ENCODE results near the gene AIF1.

The AIF1 gene

DNA sequence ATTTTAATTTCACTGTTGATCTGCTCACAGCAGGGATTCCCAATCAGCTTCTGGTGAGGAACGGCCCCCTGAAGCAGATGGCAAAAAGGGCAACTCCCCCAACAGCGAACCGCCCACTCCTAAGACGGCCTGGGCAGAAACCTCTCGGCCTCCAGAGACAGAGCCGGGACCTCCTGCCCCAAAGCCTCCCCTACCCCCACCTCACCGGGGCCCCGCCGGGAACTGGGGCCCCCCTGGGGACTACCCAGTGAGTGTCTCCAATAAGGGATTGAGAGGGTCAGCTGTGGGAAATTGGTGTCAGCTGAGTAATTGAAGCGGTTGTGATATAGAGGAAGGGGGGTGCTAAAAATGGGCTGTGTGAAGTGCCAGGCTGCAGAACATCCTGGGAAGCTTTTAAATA is 11.9 kb downstream of the AIF1 start:
- WGBS, 2 donors (ENCODE audit: extremely low coverage in 2 of 2, insufficient read length in 2 of 2, insufficient replicate concordance in 1 of 2): no CpG with 5 or more reads among the region's 10 CpGs
- H3K9ac ChIP-seq (ENCODE audit: low read depth, low read length, poor library complexity): no peak overlapping the region

DNA sequence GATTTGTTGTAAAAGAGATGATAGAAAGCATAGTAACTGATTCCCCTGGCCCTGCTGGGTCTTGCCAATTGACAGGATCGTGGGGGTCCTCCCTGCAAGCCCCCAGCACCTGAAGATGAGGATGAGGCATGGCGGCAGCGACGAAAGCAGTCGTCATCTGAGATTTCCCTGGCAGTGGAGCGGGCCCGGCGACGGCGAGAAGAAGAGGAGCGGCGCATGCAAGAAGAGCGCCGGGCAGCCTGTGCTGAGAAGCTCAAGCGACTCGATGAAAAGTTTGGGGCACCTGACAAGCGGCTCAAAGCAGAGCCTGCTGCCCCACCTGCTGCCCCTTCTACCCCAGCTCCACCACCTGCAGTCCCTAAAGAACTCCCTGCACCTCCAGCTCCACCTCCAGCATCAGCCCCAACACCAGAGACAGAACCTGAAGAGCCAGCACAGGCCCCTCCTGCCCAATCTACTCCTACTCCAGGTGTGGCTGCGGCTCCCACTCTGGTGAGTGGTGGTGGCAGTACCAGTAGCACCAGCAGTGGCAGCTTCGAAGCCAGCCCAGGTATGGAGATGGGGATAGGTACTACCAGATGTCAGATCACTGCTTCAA is 12.8 kb downstream of the AIF1 start:
- H3K4me2 ChIP-seq (ENCODE audit: insufficient read depth, low read length, poor library complexity, severe bottlenecking): no peak overlapping the region
- no peak overlapping the region for H3K27ac ChIP-seq (replicated peaks; ENCODE audit: low read length)
- H3K18ac ChIP-seq (ENCODE audit: low read length): no peak overlapping the region
- H3K9ac ChIP-seq (ENCODE audit: low read depth, low read length, poor library complexity): peak overlapping the region; percentile 45
- no peak overlapping the region for H2BK5ac ChIP-seq (ENCODE audit: low read length)
- H3K14ac ChIP-seq (ENCODE audit: low read length): no peak overlapping the region
- H4K8ac ChIP-seq (ENCODE audit: low read depth, low read length): no peak overlapping the region
- DNase-seq (ENCODE audit: low spot score): no peak
- H3K27me3 ChIP-seq (ENCODE audit: control insufficient read depth in 3 of 3, insufficient read depth in 3 of 3, low read depth in 1 of 3, low read length in 3 of 3): no peaks in the 10 kb centered on the region
- WGBS, 2 donors (ENCODE audit: extremely low coverage in 2 of 2, insufficient read length in 2 of 2, insufficient replicate concordance in 1 of 2): no CpG with 5 or more reads among the region's 19 CpGs
- H4K91ac ChIP-seq (ENCODE audit: low read depth, low read length, poor library complexity): peak overlapping the region; percentile 60
- H2AFZ ChIP-seq (ENCODE audit: low read length): no peak overlapping the region
- H3K36me3 ChIP-seq (replicated peaks in 1 of 2; ENCODE audit: control insufficient read depth in 2 of 2, insufficient read depth in 2 of 2, low read length in 2 of 2): peaks cover 75 to 100% of the 10 kb centered on the region in 2 donors
- no peaks in the 10 kb centered on the region for H3K9me3 ChIP-seq (replicated peaks in 1 of 2; ENCODE audit: control insufficient read depth in 2 of 2, insufficient read depth in 1 of 2, low read depth in 1 of 2, low read length in 2 of 2)
- peaks cover 15% of the 10 kb centered on the region for H3K79me1 ChIP-seq (ENCODE audit: low read depth, low read length)
- no peak overlapping the region for H2BK15ac ChIP-seq (ENCODE audit: low read length)
- no peak overlapping the region for H3K23ac ChIP-seq (ENCODE audit: low read depth, low read length, poor library complexity)
- no peak overlapping the region for H2BK12ac ChIP-seq (ENCODE audit: low read length)
- H3K4ac ChIP-seq (ENCODE audit: low read length): no peak overlapping the region
- no peak overlapping the region for H2BK120ac ChIP-seq (ENCODE audit: low read depth, low read length)
- no peak overlapping the region for H3K4me3 ChIP-seq (ENCODE audit: low read length in 2 of 2)
- H3K4me1 ChIP-seq (ENCODE audit: control insufficient read depth in 2 of 2, insufficient read depth in 1 of 2, low read depth in 1 of 2, low read length in 2 of 2): no peaks in the 10 kb centered on the region
- no peak overlapping the region for H2AK5ac ChIP-seq (ENCODE audit: low read depth, low read length)

More for the DNA sequence above, 11.9 kb downstream of the AIF1 start:
- Histone ChIP-seq H2BK15ac (ENCODE audit: low read length) (no peak overlapping the region), H2AK5ac (ENCODE audit: low read depth, low read length) (no peak overlapping the region), H3K36me3 (replicated peaks in 1 of 2; ENCODE audit: control insufficient read depth in 2 of 2, insufficient read depth in 2 of 2, low read length in 2 of 2) (peaks cover 75 to 100% of the 10 kb centered on the region in 2 donors), H3K27ac (replicated peaks; ENCODE audit: low read length) (no peak overlapping the region), H3K4me3 (ENCODE audit: low read length in 2 of 2) (no peak overlapping the region), H3K14ac (ENCODE audit: low read length) (no peak overlapping the region), H3K4ac (ENCODE audit: low read length) (no peak overlapping the region), H3K27me3 (ENCODE audit: control insufficient read depth in 3 of 3, insufficient read depth in 3 of 3, low read depth in 1 of 3, low read length in 3 of 3) (no peaks in the 10 kb centered on the region), H3K4me1 (ENCODE audit: control insufficient read depth in 2 of 2, insufficient read depth in 1 of 2, low read depth in 1 of 2, low read length in 2 of 2) (peaks cover 5 to 7% of the 10 kb centered on the region in 2 donors), H3K9me3 (replicated peaks in 1 of 2; ENCODE audit: control insufficient read depth in 2 of 2, insufficient read depth in 1 of 2, low read depth in 1 of 2, low read length in 2 of 2) (no peaks in the 10 kb centered on the region), H2BK12ac (ENCODE audit: low read length) (no peak overlapping the region), H3K79me1 (ENCODE audit: low read depth, low read length) (peaks cover 7% of the 10 kb centered on the region), H2BK5ac (ENCODE audit: low read length) (no peak overlapping the region), H3K18ac (ENCODE audit: low read length) (no peak overlapping the region), H2AFZ (ENCODE audit: low read length) (no peak overlapping the region), H4K8ac (ENCODE audit: low read depth, low read length) (no peak overlapping the region), H2BK120ac (ENCODE audit: low read depth, low read length) (no peak overlapping the region), H3K23ac (ENCODE audit: low read depth, low read length, poor library complexity) (no peak overlapping the region), H3K4me2 (ENCODE audit: insufficient read depth, low read length, poor library complexity, severe bottlenecking) (no peak overlapping the region), H4K91ac (ENCODE audit: low read depth, low read length, poor library complexity) (no peak overlapping the region)
- no peak for DNase-seq (ENCODE audit: low spot score)

DNA sequence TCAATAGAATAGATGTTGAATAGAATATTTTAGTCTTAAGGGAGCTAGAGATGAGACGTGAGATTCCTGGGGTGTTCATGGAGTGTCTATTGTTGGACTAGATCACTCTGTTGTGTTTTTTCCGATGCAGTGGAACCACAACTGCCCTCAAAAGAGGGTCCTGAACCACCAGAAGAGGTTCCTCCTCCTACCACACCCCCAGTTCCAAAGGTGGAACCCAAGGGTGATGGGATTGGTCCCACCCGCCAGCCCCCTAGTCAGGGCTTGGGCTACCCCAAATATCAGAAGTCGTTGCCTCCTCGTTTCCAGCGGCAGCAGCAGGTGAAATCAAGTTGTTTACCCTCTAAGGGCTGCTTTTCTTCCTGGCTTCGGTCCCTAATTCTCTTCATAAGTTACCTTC is 14.0 kb downstream of the AIF1 start:
- Histone ChIP-seq H3K9ac (ENCODE audit: low read depth, low read length, poor library complexity) (no peak overlapping the region), H3K27me3 (ENCODE audit: control insufficient read depth in 3 of 3, insufficient read depth in 3 of 3, low read depth in 1 of 3, low read length in 3 of 3) (no peaks in the 10 kb centered on the region), H3K4ac (ENCODE audit: low read length) (no peak overlapping the region), H3K18ac (ENCODE audit: low read length) (no peak overlapping the region), H2BK5ac (ENCODE audit: low read length) (no peak overlapping the region), H3K14ac (ENCODE audit: low read length) (no peak overlapping the region), H3K9me3 (replicated peaks in 1 of 2; ENCODE audit: control insufficient read depth in 2 of 2, insufficient read depth in 1 of 2, low read depth in 1 of 2, low read length in 2 of 2) (no peaks in the 10 kb centered on the region), H2AK5ac (ENCODE audit: low read depth, low read length) (no peak overlapping the region), H4K91ac (ENCODE audit: low read depth, low read length, poor library complexity) (no peak overlapping the region), H2BK15ac (ENCODE audit: low read length) (no peak overlapping the region), H3K4me1 (ENCODE audit: control insufficient read depth in 2 of 2, insufficient read depth in 1 of 2, low read depth in 1 of 2, low read length in 2 of 2) (no peaks in the 10 kb centered on the region), H3K4me2 (ENCODE audit: insufficient read depth, low read length, poor library complexity, severe bottlenecking) (no peak overlapping the region), H2AFZ (ENCODE audit: low read length) (no peak overlapping the region), H3K27ac (replicated peaks; ENCODE audit: low read length) (no peak overlapping the region), H3K23ac (ENCODE audit: low read depth, low read length, poor library complexity) (no peak overlapping the region), H2BK12ac (ENCODE audit: low read length) (no peak overlapping the region), H3K36me3 (replicated peaks in 1 of 2; ENCODE audit: control insufficient read depth in 2 of 2, insufficient read depth in 2 of 2, low read length in 2 of 2) (peaks cover 80 to 100% of the 10 kb centered on the region in 2 donors), H3K4me3 (ENCODE audit: low read length in 2 of 2) (no peak overlapping the region), H2BK120ac (ENCODE audit: low read depth, low read length) (no peak overlapping the region), H4K8ac (ENCODE audit: low read depth, low read length) (no peak overlapping the region), H3K79me1 (ENCODE audit: low read depth, low read length) (peaks cover 12% of the 10 kb centered on the region)
- no CpG with 5 or more reads among the region's 7 CpGs for WGBS, 2 donors (ENCODE audit: extremely low coverage in 2 of 2, insufficient read length in 2 of 2, insufficient replicate concordance in 1 of 2)
- DNase-seq (ENCODE audit: low spot score): no peak

DNA sequence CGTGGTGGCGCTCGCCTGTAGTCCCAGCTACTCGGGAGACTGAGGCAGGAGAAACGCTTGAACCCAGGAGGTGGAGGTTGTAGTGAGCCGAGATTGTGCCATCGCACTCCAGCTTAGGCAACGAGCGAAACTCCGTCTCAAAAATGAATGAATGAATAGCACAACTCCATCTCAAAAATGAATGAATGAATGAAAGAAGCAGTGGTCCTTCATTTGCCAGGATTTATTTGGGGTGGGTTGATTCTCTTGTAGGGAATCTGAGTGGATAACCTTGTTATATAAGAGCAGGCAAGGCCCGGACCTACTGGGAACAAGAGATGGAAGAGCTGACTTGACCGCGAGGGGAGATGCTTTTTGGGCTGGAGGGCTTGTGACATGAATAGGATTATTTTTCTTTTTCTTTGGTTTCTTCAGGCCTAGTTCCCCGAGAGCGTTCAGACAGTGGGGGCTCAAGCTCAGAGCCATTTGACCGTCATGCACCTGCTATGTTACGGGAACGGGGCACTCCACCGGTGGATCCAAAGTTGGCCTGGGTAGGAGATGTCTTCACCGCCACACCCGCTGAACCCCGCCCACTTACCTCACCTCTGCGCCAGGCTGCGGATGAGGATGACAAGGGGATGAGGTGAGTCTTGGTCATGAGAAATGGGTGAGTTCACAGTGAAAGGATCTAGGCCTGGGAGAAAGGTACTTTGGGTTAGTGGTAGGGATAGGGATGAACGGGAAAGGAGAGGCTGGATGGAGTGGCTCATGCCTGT is 15.3 kb downstream of the AIF1 start:
- Histone ChIP-seq H2BK120ac (ENCODE audit: low read depth, low read length) (no peak overlapping the region), H2AFZ (ENCODE audit: low read length) (no peak overlapping the region), H3K4me3 (ENCODE audit: low read length in 2 of 2) (no peak overlapping the region), H3K14ac (ENCODE audit: low read length) (no peak overlapping the region), H3K79me1 (ENCODE audit: low read depth, low read length) (peaks cover 10% of the 10 kb centered on the region), H3K9me3 (replicated peaks in 1 of 2; ENCODE audit: control insufficient read depth in 2 of 2, insufficient read depth in 1 of 2, low read depth in 1 of 2, low read length in 2 of 2) (no peaks in the 10 kb centered on the region), H3K23ac (ENCODE audit: low read depth, low read length, poor library complexity) (no peak overlapping the region), H2BK15ac (ENCODE audit: low read length) (no peak overlapping the region), H4K8ac (ENCODE audit: low read depth, low read length) (no peak overlapping the region), H3K4me2 (ENCODE audit: insufficient read depth, low read length, poor library complexity, severe bottlenecking) (no peak overlapping the region), H3K4me1 (ENCODE audit: control insufficient read depth in 2 of 2, insufficient read depth in 1 of 2, low read depth in 1 of 2, low read length in 2 of 2) (no peaks in the 10 kb centered on the region), H3K27ac (replicated peaks; ENCODE audit: low read length) (no peak overlapping the region), H3K4ac (ENCODE audit: low read length) (no peak overlapping the region), H3K27me3 (ENCODE audit: control insufficient read depth in 3 of 3, insufficient read depth in 3 of 3, low read depth in 1 of 3, low read length in 3 of 3) (no peaks in the 10 kb centered on the region), H2BK5ac (ENCODE audit: low read length) (no peak overlapping the region), H2BK12ac (ENCODE audit: low read length) (no peak overlapping the region), H2AK5ac (ENCODE audit: low read depth, low read length) (no peak overlapping the region), H4K91ac (ENCODE audit: low read depth, low read length, poor library complexity) (no peak overlapping the region), H3K9ac (ENCODE audit: low read depth, low read length, poor library complexity) (peak overlapping the region; percentile 1), H3K36me3 (replicated peaks in 1 of 2; ENCODE audit: control insufficient read depth in 2 of 2, insufficient read depth in 2 of 2, low read length in 2 of 2) (peaks cover 81 to 100% of the 10 kb centered on the region in 2 donors), H3K18ac (ENCODE audit: low read length) (no peak overlapping the region)
- no CpG with 5 or more reads among the region's 25 CpGs for WGBS, 2 donors (ENCODE audit: extremely low coverage in 2 of 2, insufficient read length in 2 of 2, insufficient replicate concordance in 1 of 2)
- no peak for DNase-seq (ENCODE audit: low spot score)
